ENCODE measurements around the gene HLCS. TPM values are rescaled to one million over a fixed set of nuclear protein-coding genes. Genes with fewer than 3 reads are reported as not detected.
A peak's percentile ranks its signal among the peaks of the same experiment; 100 is the strongest.

HLCS gene
- polyA plus RNA-seq, 1 donor (not counting 4 experiments of a cell fraction or from before 2014, with no cell fraction given): 11.5 TPM

DNA sequence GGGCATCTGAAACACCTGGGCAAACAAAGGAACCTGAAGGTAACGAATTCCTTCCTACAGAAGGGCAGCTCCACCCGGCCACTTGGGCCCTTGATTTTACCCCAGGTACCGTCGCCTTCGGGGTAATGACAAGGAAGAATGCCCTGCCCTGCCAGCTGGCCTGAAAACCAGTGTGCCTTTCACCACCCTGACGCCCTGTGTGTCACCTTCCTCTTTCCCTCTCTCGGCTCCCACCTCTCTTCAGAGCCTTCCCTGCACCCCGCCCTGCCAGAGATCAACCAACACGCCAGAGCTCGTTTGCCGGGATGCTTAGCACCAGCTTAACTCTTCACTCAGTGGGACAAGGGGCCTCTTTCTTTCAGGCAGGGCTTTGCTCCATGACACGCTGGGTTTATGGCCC is 181.5 kb downstream of the HLCS start:
- Histone ChIP-seq H3K4me1 (ENCODE audit: control insufficient read depth, extremely low read depth, insufficient read depth, low read length) (peaks cover 33% of the 10 kb centered on the region), H3K9me1 (ENCODE audit: control insufficient read depth, extremely low read depth, insufficient read depth, low read length) (no peaks in the 10 kb centered on the region), H3K4me2 (ENCODE audit: control insufficient read depth, extremely low read depth, insufficient read depth, low read depth, low read length) (peak overlapping the region; percentile 65), H2AFZ (ENCODE audit: control insufficient read depth, low read length) (peak overlapping the region; percentile 61), H3K9ac (ENCODE audit: control insufficient read depth, extremely low read depth, insufficient read depth, low read length) (peak overlapping the region; percentile 14), H3K27ac (ENCODE audit: control insufficient read depth, insufficient read depth, low read length) (peak overlapping the region; percentile 11), H3K9me3 (ENCODE audit: control insufficient read depth, low read depth, low read length) (no peaks in the 10 kb centered on the region), H3K4me3 (ENCODE audit: control insufficient read depth in 2 of 3, extremely low read depth in 1 of 3, insufficient read depth in 2 of 3, low read depth in 1 of 3, low read length in 3 of 3) (no peak overlapping the region), H3K27me3 (ENCODE audit: control insufficient read depth, extremely low read depth, insufficient read depth, low read length) (no peaks in the 10 kb centered on the region), H3K36me3 (ENCODE audit: control insufficient read depth in 2 of 2, extremely low read depth in 1 of 2, insufficient read depth in 2 of 2, low read length in 2 of 2) (no peaks in the 10 kb centered on the region), H3K79me2 (ENCODE audit: control insufficient read depth, insufficient read depth, low read length) (no peaks in the 10 kb centered on the region), H4K20me1 (ENCODE audit: control insufficient read depth, extremely low read depth, insufficient read depth, low read length) (no peaks in the 10 kb centered on the region)
- dilution Hi-C loops (cut with MboI; ENCODE audit: extremely low pct_ligation_motif_present, low sequenced_read_pairs): no loop called here
- FAIRE-seq: no peak
- TF ChIP-seq EZH2 (IDR thresholded peaks at IDR 0.05; ENCODE audit: low read length): no peak
- no peak for TF ChIP-seq CTCF (optimal IDR thresholded peaks at IDR 0.05 in 1 of 3, IDR thresholded peaks at IDR 0.05 in 1 of 3, conservative IDR thresholded peaks at IDR 0.05 in 1 of 3; ENCODE audit: extremely low read depth in 1 of 3, insufficient read depth in 2 of 3, low read length in 3 of 3)
- no peak for DNase-seq (ENCODE audit: low read depth, low spot score)

GRCh38 chr21:36783612-36784374 is 182.7 kb downstream of the HLCS start:
- Histone ChIP-seq H3K36me3 (ENCODE audit: control insufficient read depth in 2 of 2, extremely low read depth in 1 of 2, insufficient read depth in 2 of 2, low read length in 2 of 2) (no peaks in the 10 kb centered on the region), H3K9ac (ENCODE audit: control insufficient read depth, extremely low read depth, insufficient read depth, low read length) (no peak overlapping the region), H3K27ac (ENCODE audit: control insufficient read depth, insufficient read depth, low read length) (peak overlapping the region; percentile 11), H3K27me3 (ENCODE audit: control insufficient read depth, extremely low read depth, insufficient read depth, low read length) (no peaks in the 10 kb centered on the region), H2AFZ (ENCODE audit: control insufficient read depth, low read length) (no peak overlapping the region), H3K4me3 (ENCODE audit: control insufficient read depth in 2 of 3, extremely low read depth in 1 of 3, insufficient read depth in 2 of 3, low read depth in 1 of 3, low read length in 3 of 3) (no peak overlapping the region), H3K4me1 (ENCODE audit: control insufficient read depth, extremely low read depth, insufficient read depth, low read length) (peaks cover 33% of the 10 kb centered on the region), H3K4me2 (ENCODE audit: control insufficient read depth, extremely low read depth, insufficient read depth, low read depth, low read length) (peak overlapping the region; percentile 43), H3K9me1 (ENCODE audit: control insufficient read depth, extremely low read depth, insufficient read depth, low read length) (no peaks in the 10 kb centered on the region), H4K20me1 (ENCODE audit: control insufficient read depth, extremely low read depth, insufficient read depth, low read length) (no peaks in the 10 kb centered on the region), H3K79me2 (ENCODE audit: control insufficient read depth, insufficient read depth, low read length) (no peaks in the 10 kb centered on the region), H3K9me3 (ENCODE audit: control insufficient read depth, low read depth, low read length) (no peaks in the 10 kb centered on the region)
- peak; percentile 92 for FAIRE-seq
- dilution Hi-C loops (cut with MboI; ENCODE audit: extremely low pct_ligation_motif_present, low sequenced_read_pairs): no loop called here
- TF ChIP-seq CTCF (optimal IDR thresholded peaks at IDR 0.05 in 1 of 3, IDR thresholded peaks at IDR 0.05 in 1 of 3, conservative IDR thresholded peaks at IDR 0.05 in 1 of 3; ENCODE audit: extremely low read depth in 1 of 3, insufficient read depth in 2 of 3, low read length in 3 of 3) (no peak), EZH2 (IDR thresholded peaks at IDR 0.05; ENCODE audit: low read length) (no peak)
- DNase-seq (ENCODE audit: low read depth, low spot score): peak; percentile 77
